ENCODE results near the gene WFIKKN2. TPM values are rescaled to one million over a fixed set of nuclear protein-coding genes. Genes with fewer than 3 reads are reported as not detected.

Gene WFIKKN2
- total and polyA plus RNA-seq, 10 of the 15 experiments (the other 5 are each of a cell fraction or from before 2014, with no cell fraction given) = 0.06 TPM; not detected in 9

- no peaks in the 10 kb centered on the region for H3K79me2 ChIP-seq (ENCODE audit: control insufficient read depth, insufficient read depth, low read length)
- no TSS peak for BruUV-seq (replicated peaks)
- H3K9me3 ChIP-seq (replicated peaks; ENCODE audit: control insufficient read depth, insufficient read depth, low read length) = no peaks in the 10 kb centered on the region
- H4K20me1 ChIP-seq (ENCODE audit: control insufficient read depth, insufficient read depth) = no peaks in the 10 kb centered on the region
- ChIA-PET RAD21 (ENCODE audit: unreplicated experiment) (no interaction called here), POLR2A (no interaction called here), SMC1A (ENCODE audit: uncharacterized antibody, unreplicated experiment) (interaction anchor here (2.1 kb wide), 1 partner anchor 55 kb away, joined by 8 read pairs; no protein-coding TSS in a partner anchor), CTCF (interaction anchor here (0.7 to 8.1 kb wide), 4 partner anchors 12 to 55 kb away, joined by 3 to 84 read pairs (median 23); no protein-coding TSS in a partner anchor)
- peaks cover 0 to 4% of the 10 kb centered on the region in 2 experiments; a peak in 2 of 4 replicates for H3K27me3 ChIP-seq (replicated peaks in 1 of 2; ENCODE audit: control insufficient read depth in 2 of 2, insufficient read depth in 2 of 2, low read length in 1 of 2)
- H2AFZ ChIP-seq (ENCODE audit: control insufficient read depth, low read depth, low read length) = no peak overlapping the region
- DNase-seq (ENCODE audit: low read depth, low spot score) = no peak
- H3K4me2 ChIP-seq (ENCODE audit: control insufficient read depth, insufficient read depth) = no peak overlapping the region
- intact Hi-C loops (cut with micrococcal nuclease; ENCODE audit: unreplicated experiment) = no loop called here
- no peak for FAIRE-seq
- H3K4me1 ChIP-seq (ENCODE audit: control insufficient read depth, insufficient read depth, low read length) = no peaks in the 10 kb centered on the region
- no peak overlapping the region for H3K9ac ChIP-seq (ENCODE audit: control insufficient read depth, insufficient read depth, low read length)
- no peaks in the 10 kb centered on the region for H3K36me3 ChIP-seq (ENCODE audit: control insufficient read depth in 2 of 2, insufficient read depth in 2 of 2, low read length in 1 of 2)
- ATAC-seq = no peak
- H3K4me3 ChIP-seq = no peak overlapping the region
- 46% methylated on average over 24 of the region's 29 CpGs for WGBS (ENCODE audit: insufficient coverage, insufficient replicate concordance, low lambda C conversion rate, missing lambda C conversion rate)
- no peak overlapping the region for H3K27ac ChIP-seq (ENCODE audit: control insufficient read depth, insufficient read depth)
- in situ Hi-C loops (cut with MboI) = loop anchor here (5.0 kb wide), 1 partner anchor 57 kb away; no protein-coding TSS in a partner anchor
- TF ChIP-seq IRF4 (IDR thresholded peaks at IDR 0.05; ENCODE audit: low read depth, low read length) (no peak), EED (IDR thresholded peaks at IDR 0.05; ENCODE audit: low read depth) (no peak), TARDBP (IDR thresholded peaks at IDR 0.05; ENCODE audit: borderline replicate concordance) (no peak), BCL11A (IDR thresholded peaks at IDR 0.05; ENCODE audit: low read depth, low read length) (no peak), JUND (IDR thresholded peaks at IDR 0.05; ENCODE audit: low read depth, low read length) (no peak), ATF2 (IDR thresholded peaks at IDR 0.05; ENCODE audit: low read length) (no peak), SRF (IDR thresholded peaks at IDR 0.05; ENCODE audit: low read depth in 2 of 2, low read length in 2 of 2) (no peak), RELB (IDR thresholded peaks at IDR 0.05; ENCODE audit: low read depth) (no peak), BCL3 (IDR thresholded peaks at IDR 0.05; ENCODE audit: borderline replicate concordance, insufficient read depth, low read depth, low read length, poor library complexity, severe bottlenecking) (no peak), USF2 (IDR thresholded peaks at IDR 0.05; ENCODE audit: borderline replicate concordance, low read depth, low read length) (no peak), NFIC (IDR thresholded peaks at IDR 0.05; ENCODE audit: low read depth, low read length) (no peak), HDAC6 (IDR thresholded peaks at IDR 0.05; ENCODE audit: unreplicated experiment) (no peak), TCF7 (IDR thresholded peaks at IDR 0.05; ENCODE audit: borderline replicate concordance) (no peak), ZNF592 (IDR thresholded peaks at IDR 0.05) (no peak)
These were observed 4.4 kb downstream of the WFIKKN2 start for GRCh38 chr17:50839591-50840310.

All from GM12878 (cell line).